ENCODE measurements around the gene TLR10.
"Not testable (repeated sequence)": the region's sequence is repeated elsewhere in the genome, so short reads cannot be mapped to it uniquely, and the experiment has no call there.

Gene TLR10

GRCh38 chr4:38782452-38783108 is at the start of gene TLR10:
TLR10 (minus strand) TSS chr4:38782990; CDS start chr4:38775590, 7,400 bp downstream.
- DNase-seq, result no peak

- no peak for DNase-seq
Measured at GRCh38 chr4:38832206-38832605, 49.4 kb upstream of the TLR10 start.

GRCh38 chr4:38831653-38832052 is 48.9 kb upstream of the TLR10 start:
- no peak for DNase-seq

- no peak for DNase-seq
Measured at GRCh38 chr4:38829237-38829636, 46.4 kb upstream of the TLR10 start.

GRCh38 chr4:38823766-38824165 is 41.0 kb upstream of the TLR10 start:
- DNase-seq, result no peak

- no peak for DNase-seq
Measured at GRCh38 chr4:38822748-38823303, 40.0 kb upstream of the TLR10 start.

GRCh38 chr4:38821739-38822138 is 38.9 kb upstream of the TLR10 start:
- DNase-seq, result no peak

- no peak for DNase-seq
Measured at GRCh38 chr4:38820329-38821061, 37.7 kb upstream of the TLR10 start.

- no peak for DNase-seq
Measured at GRCh38 chr4:38819569-38819968, 36.8 kb upstream of the TLR10 start.

GRCh38 chr4:38818441-38818976 is 35.7 kb upstream of the TLR10 start:
- no peak for DNase-seq

- no peak for DNase-seq
Measured at GRCh38 chr4:38815885-38816782, 33.3 kb upstream of the TLR10 start.

GRCh38 chr4:38814386-38814785 is 31.6 kb upstream of the TLR10 start:
- no peak for DNase-seq

- DNase-seq, result no peak
Measured at GRCh38 chr4:38811297-38811696, 28.5 kb upstream of the TLR10 start.

GRCh38 chr4:38807462-38807861 is 24.7 kb upstream of the TLR10 start:
- not testable (repeated sequence) for DNase-seq

GRCh38 chr4:38806251-38806650 is 23.5 kb upstream of the TLR10 start:
- not testable (repeated sequence) for DNase-seq

- DNase-seq, result no peak
Measured at GRCh38 chr4:38805530-38806145, 22.8 kb upstream of the TLR10 start.

GRCh38 chr4:38804654-38805295 is 22.0 kb upstream of the TLR10 start, which contains the start of gene TLR1:
TLR1 (minus strand) TSS chr4:38804791; CDS start chr4:38798831, 5,960 bp downstream.
- no peak for DNase-seq

GRCh38 chr4:38803833-38804653 is 21.3 kb upstream of the TLR10 start:
- DNase-seq, result no peak

GRCh38 chr4:38802561-38803355 is 20.0 kb upstream of the TLR10 start:
- DNase-seq, result no peak

GRCh38 chr4:38800961-38801450 is 18.2 kb upstream of the TLR10 start:
- no peak for DNase-seq
